SKM-1 treated with dmso at 0.1 percent for 144 hours (cell line): ENCODE measurements around the gene DYNC2H1.

ENCODE experiments used
- DNase-seq: peaks from one replicate; lab custom pipeline; 2025; ENCODE audit not compliant: unreplicated experiment; lab: John Stamatoyannopoulos, UW

The DYNC2H1 gene

DNA sequence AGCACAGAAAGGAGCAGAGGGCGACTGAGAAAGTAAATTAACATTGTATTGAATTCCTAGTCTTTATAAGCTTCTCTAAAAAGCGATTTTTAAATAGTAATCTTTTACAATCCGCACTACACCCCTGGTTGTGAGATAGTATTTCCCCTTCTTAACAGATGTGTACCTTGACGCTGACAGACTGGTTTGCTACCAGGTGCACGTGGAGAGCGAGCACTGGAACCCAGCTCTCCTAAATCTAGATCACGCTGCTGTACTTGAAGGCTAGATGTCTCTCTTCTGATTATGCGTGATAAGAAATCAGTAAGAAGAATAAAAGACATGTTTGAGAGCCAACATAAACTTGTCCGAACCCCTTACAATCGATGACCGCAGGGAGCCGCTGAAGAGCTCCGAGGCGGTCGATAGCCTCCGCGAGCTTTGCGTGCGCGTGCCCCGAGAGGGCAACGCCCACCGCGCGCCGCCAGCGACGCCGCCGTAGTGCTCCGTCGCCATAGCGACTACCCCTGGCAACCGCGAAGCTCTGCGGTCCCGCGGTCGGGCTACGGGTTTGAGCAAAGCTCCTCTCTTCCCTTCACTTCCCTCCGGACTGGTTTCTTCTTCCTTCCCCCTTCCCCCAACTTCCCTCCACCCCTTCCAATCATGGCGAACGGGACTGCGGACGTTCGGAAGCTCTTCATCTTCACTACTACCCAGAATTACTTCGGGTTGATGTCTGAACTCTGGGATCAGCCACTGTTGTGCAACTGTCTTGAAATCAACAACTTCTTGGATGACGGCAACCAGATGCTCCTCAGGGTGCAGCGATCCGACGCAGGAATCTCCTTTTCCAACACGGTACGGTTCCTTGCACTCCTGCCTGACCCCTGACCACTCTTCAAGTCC is at the start of gene DYNC2H1:
DYNC2H1 (plus strand) TSS at position 494 of the 885 bp plus-strand sequence; CDS start at position 643, 149 bp downstream.
- peak; percentile 94 for DNase-seq

DNA sequence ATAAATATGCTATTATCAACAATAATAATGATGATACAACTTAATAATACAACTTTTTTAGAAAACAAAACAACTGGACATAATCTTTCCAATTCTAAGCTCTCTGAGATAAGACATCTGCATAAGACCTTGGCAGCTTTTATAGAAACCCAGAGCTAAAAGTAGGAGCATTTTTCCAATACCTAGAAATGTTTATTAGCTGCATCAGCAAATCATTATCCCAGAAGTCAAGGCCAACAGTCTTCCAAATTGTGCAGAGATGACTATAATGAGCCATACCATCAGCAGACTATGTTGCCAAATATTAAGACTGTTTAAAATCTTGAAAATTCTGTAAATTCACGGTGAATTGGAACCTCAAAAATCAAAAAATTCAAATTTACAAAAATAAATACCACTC is 47.6 kb upstream of the DYNC2H1 start:
- DNase-seq = no peak

DNA sequence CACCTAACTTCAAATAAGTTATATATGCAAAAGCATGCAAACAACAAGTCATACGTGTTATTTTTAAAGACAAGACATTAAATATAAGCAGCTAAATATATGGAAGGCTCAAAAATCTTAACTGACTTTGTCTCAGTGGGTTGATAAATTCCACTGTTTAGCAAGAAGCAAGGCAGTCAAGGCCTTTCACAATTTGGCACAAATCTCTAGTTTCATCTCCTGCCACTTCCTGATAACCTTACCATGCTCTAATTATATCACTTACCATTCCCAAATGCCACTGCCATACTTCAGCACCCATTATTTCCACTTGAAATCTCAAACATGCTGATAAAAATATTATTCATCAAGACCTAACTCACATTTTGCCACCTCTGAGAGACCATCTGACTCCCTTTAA is 42.1 kb upstream of the DYNC2H1 start:
- DNase-seq = no peak

GRCh38 chr11:103069367-103069766 is 39.9 kb upstream of the DYNC2H1 start:
- DNase-seq = no peak

DNA sequence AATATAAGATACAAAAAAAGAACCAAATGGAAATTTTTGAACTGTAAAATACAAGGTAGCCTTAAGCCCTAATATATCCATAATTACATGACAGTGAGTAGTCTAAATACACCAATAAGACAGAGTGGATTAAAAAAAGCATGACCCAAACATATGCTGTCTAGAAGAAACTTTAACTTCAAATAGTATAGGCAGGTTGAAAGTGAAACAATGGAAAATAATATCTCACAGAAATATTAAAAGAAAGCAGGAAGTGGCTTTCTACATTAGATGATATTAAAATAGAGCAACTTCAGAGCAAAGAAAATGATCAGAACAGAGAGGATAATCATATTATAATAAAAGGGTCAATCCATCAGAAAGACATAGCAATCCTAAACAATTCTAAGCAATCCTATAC is 39.1 kb upstream of the DYNC2H1 start:
- DNase-seq = no peak

GRCh38 chr11:103071008-103071407 is 38.2 kb upstream of the DYNC2H1 start:
- DNase-seq = no peak

DNA sequence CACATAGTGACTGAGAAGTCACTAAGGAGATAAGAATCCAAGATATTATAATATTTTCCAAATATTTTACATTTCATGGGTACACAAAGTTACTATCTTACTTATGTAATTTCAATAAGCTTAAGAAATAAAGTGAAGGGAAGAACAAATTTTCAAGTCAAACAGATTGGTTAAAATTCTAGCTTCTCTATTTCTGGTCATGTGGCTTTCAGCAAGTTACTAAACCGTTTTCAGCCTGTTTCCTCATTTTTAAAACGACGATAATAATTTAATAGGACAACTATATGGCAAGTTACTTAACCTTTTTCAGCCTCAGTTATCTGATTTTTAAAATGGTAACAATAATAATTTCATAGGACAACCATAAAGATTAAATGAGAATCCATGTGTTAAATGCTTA is 32.9 kb upstream of the DYNC2H1 start:
- no peak for DNase-seq

- no peak for DNase-seq
Observed at GRCh38 chr11:103077554-103077953, 31.7 kb upstream of the DYNC2H1 start.

GRCh38 chr11:103078710-103079109 is 30.5 kb upstream of the DYNC2H1 start:
- no peak for DNase-seq

- no peak for DNase-seq
Observed at GRCh38 chr11:103079833-103080232, 29.4 kb upstream of the DYNC2H1 start.

GRCh38 chr11:103085758-103086365 is 23.4 kb upstream of the DYNC2H1 start:
- no peak for DNase-seq

DNA sequence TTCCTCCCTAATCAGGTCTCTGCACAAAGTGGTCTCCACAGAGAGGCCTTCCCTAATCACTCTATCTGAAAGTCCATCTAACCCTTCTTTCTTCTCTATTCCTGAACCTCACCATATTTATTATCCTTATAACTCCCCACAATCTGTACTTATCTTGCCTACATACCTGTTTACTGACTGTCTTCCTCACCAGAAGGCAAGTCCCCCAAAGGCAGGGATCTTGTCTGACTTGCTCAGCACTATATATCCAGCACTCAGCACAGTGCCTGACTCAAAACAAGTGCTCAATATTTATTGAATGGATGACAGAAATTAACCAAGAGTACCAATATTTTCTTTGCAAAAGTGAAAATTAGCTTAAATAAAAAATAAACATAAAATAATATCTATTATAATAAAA is 22.8 kb upstream of the DYNC2H1 start:
- no peak for DNase-seq

DNA sequence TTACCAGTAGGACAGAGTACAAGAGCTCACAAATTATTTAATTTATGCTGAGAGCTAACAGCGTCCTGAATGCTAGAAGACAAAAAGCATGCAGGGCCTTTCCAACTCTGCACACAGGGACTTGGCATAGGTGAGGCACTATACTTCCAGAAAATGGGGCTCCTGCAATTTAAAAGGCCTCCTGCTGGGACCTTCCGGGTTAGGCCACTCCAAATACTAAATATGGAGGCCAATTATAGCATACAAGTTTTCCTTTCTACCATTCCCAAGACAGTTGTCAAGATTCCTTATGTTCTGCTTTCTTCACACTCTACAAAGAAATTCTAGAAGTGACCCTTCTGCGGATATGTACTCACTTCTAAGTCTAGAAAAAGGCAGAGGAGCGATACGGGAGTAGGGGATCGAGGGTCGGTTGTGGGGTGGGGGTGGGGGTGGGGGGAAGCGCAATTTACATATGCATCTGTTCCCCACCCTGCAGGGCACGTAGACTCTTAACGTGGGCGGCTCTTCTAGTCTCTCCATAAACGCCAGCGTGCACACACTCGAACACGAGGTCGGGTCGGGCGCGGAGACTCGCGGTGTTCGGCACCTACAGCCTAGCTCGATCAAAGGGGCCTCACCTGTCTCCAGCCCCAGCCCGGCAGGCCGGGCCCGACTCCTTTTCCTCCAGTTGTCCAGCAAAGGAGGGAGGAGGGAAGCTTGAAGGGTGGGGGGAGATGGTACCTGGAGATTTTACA is 18.0 kb upstream of the DYNC2H1 start:
- no peak for DNase-seq

DNA sequence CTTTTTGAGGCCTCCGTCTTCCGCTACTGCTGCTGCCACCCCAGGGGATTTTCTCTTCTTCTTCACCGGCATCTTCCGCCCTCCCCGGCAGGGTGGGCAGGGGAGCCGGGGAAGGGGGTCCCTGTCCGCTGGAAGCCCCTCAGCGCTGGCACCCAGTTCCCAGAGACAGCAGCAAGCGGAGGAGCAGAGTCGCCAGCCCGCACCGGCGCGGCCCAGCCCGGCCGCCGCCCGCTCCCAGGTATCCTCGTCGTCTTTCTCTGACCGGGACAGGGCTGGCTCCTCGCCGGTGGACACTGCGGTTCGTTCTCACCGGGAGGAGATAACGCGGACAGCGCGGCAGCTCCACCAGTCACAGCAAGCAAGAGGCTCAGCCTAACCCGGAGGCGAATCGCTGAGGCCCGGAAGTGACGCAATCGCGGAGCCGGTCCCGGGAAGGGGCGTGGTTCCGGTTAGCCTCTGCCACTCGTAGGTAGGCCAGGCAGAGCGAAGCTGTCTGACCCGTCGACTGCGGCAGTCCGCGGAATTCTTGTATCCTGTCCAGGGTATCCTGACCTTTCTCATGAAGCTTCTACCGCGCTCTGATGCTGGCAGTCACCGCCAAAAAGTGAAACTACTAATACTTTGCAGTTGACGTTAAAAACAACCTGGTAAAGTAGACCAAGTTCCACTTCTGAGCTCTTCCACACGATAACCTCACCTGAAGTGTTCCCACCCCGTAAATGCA is 17.3 kb upstream of the DYNC2H1 start, which contains the start of gene DCUN1D5:
DCUN1D5 (minus strand) TSS at position 360 of the 724 bp plus-strand sequence; CDS start at position 72, 288 bp downstream.
- peak; percentile 88 for DNase-seq

DNA sequence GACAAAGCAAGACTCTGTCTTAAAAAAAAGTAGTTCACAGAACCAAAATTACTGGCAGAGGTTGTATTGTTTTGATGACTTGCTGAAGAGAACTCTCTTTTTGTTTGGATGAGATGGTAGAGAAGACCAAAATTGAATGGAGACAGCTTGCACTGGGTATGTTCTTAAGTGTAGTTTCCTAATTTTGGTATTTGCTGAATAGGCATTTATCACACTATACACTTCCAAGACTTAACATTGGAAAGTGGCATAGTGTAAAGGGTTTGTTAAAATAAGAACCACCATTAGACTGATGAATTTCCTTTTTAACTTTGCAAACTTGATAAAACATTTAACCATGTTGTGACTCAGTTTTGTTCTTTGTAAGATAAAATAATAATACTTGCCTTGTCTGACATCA is 11.9 kb upstream of the DYNC2H1 start:
- DNase-seq = no peak

- no peak for DNase-seq
Observed at GRCh38 chr11:103109818-103110388, 677 bp downstream of the DYNC2H1 start.

- no peak for DNase-seq
Observed at GRCh38 chr11:103110391-103110790, 1.2 kb downstream of the DYNC2H1 start.

DNA sequence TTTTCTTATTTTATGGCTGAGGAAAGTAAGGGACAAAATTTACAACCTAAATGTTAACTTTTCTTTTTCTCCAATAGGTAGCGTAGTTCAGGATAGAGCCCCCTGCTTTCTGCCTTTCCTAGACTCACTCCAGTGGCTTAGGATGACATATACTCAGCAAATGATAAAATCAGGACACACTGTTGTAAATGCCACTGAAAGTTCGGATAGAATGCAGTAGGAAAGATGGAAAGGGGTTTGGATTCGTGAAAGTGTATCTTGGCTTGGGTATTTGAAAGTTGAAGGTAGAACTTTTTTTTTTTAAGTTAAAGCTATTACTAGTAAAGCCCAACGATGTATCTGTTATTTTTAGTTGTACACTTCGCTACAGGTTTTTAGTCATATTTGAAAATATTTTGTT is 2.2 kb downstream of the DYNC2H1 start:
- no peak for DNase-seq

GRCh38 chr11:103112364-103112763 is 3.1 kb downstream of the DYNC2H1 start:
- DNase-seq = no peak

- DNase-seq = no peak
Observed at GRCh38 chr11:103114836-103115235, 5.6 kb downstream of the DYNC2H1 start.

DNA sequence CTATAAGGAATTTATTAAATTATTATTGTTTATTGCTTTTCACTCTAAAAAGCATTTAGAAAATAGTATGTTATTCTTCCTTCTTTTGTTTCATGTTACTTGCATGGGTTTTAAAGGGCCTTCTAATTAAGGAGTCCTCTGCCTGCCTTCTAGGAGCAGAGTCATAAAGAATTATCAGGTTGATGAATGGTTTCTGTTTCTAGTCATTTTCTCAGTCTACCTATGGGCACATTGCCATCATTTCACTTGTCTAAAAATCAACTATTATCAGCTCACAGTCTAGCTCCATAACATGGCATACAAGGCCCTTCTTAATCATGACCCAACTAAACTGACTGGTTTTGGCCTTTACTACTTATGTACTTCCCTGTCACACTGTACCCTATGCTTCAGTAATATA is 16.2 kb downstream of the DYNC2H1 start:
- no peak for DNase-seq
